T-helper 2 cell (primary cell): ENCODE results near the gene ASAP2.
"Not testable (repeated sequence)": the region's sequence is repeated elsewhere in the genome, so short reads cannot be mapped to it uniquely, and the experiment has no call there.

ENCODE experiments used
- DNase-seq, 5 experiments: peaks; one replicate each; pipeline versions ENCODE4 v3.0.0 to v3.0.0-alpha.2; 2012 to 2022

The ASAP2 gene

DNA sequence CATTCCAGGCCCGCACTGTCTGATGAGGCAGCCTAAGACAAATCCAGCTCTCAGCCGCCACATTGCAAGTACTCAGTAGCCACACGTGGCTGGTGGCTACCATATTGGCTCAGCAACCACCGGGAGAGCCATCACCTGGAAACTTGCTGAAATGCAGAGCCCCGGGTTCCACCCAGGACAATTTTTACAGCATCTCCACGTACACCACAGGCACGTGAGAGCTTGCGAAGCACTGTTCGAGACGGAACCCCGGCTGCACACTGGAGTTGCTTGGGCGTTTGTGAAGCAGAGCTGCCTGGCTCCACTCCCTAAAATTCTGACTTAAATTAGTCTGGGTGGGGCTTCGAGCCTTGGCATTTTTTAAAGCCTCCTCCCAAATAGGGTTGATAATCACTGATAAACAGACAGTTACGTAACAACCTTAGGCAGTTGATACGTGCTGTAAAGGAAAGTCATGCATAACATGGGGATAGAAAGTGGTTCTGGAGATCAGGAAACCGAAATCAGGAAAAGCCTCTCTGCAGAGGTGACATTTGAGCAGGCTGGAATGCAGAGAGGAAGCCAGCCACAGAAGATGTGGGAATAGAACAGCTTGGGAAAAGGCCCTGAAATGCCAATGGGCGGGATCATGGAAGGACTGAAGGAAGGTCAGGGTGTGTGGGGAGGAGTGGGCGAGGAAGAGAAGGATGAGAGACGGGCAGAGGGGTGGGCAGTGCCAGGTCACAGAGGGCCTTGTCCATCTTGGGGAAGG lies 6.2 kb downstream of the ASAP2 start:
- DNase-seq, result no peak

DNA sequence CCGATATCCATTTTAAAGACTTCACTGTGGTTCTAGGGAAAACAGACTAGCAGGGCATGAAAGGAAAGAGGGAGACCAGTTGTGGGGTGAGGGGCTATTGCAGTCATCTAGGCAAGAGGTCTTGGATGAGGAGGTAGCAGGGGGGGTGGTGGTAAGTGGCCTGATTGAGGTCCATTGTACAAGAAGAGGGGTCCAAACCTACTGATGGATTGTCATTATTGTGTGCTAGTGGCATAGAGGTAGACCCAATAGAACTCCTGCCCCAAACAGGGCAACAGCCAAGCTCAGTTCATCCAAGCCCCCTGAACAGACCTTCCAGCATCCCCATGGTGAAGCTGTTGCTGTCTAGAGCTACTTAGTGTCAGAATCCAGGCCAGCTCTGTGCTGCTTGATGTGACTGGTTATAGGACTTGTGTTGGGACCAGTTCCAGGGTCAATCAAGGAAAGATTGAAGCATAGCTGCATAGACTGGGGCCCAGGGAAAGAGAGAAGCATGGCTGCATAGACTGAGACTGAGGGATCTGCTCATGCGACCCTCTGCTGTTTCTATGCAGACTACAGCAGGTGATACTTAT lies 7.0 kb downstream of the ASAP2 start:
- no peak for DNase-seq

DNA sequence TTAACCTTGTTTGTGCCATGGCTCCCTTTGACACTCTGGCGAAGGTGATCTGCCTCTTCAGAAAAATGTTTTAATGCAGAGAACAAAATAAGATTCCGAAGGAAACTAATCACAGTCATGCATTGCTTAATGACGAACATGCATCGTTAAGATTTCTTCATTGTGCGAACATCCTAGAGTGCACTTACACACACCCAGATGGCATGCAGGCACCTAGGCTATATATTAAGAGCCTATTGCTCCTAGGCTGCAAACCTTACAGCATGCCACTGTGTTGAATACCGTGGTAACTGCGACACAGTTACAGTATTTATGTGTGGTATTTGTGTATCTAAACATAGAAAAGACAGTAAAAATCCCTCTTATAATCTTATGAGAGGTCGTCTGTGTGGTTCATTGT lies 8.3 kb downstream of the ASAP2 start:
- no peak for DNase-seq

DNA sequence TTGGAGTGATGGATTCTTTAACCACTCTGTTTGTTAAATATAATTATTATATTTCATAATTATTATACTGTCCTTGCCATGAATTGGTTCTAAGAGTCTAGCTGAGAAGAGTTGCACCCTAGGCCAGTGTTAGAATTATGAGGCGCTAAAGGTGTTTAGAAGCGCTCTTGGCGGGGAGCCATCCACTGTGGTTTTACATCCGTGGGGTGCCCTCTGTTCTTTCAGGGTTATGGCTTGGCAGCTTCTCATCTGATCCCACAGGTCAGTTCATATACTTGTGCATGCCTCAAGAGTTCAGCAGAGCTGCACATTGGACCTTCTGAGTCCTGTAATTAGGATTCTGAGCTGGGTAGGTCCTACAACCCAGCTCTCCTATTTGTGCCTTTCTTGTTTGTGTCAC lies 9.1 kb downstream of the ASAP2 start:
- no peak for DNase-seq

DNA sequence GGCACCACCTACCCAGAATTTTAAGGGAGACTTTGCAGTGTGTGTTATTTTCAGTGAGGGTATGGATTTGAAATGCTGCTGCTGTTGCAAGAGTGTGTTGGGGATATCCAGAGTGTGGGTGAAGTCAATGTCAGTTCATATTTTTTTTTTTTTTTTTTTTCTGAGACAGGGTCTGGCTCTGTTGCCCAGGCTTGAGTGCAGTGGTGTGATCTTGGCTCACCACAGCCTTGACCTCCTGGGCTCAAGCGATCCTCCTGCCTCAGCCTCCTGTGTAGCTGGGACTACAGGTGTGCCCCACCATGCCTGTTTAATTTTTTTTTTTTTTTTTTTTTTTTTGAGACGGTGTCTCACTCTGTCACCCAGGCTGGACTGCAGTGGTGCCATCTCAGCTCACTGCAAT lies 9.5 kb downstream of the ASAP2 start:
- not testable (repeated sequence) for DNase-seq

DNA sequence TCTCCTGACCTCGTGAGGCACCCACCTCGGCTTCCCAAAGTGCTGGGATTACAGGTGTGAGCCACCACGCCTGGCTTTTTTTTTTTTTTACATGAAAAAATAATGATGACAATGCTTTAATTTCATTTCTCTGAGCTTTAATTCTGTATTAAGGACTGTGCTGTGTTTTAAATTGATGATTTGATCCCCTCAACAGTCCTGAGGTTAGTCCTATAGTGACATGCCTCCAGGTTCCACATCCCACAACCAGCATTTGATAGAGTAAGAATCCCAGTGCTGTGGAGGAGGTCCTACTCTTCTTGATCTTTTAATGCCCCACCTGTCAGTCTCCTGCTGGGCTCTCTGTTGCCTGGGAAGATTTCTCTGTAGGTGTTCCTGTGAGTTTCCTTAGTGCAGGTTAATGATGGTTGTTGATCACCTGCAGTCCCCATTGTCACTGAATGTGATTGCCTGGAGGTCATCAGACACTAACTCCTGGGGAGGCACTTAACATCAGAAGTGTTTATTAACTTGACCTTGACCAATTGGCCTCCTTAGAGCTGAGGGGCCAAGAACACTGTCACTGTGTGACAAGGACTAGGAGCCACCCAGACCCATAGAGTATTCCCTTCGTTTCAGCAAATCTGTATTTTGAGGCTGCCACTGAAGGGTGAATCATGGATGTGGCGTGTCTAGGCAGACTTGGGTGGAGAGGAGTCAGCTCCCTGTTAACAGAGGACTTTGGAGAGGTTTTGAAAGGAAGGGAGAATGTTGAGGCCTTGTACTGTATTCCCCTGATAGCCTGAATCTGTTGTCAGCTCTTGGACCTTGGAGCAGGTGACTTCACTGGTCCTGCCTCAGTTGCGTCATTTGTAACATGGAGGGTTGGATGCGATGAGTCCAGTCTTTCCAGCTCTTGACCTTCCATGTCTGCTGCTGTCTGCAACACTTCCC lies 11.5 kb downstream of the ASAP2 start:
- DNase-seq, result no peak

DNA sequence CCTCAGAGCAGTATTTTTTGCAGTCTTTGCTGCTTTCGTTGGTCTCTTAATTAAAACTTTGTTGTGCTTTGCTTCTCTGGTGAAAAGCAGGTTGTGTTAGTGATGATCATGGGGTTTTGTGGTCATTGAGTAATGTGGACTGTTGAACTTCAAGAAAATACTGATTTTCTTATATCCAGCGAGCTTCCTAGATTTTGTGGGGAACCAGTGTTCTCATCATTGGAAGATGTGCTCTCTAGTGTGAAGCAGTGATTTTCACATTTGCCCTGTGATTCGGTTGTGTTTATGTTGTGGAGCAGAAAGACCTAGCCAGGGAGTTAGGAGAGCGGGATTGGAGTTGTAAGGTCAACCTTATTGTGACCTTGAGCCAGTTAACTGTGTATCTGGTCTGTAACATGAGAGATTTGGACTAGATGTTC lies 12.4 kb downstream of the ASAP2 start:
- no peak for DNase-seq

DNA sequence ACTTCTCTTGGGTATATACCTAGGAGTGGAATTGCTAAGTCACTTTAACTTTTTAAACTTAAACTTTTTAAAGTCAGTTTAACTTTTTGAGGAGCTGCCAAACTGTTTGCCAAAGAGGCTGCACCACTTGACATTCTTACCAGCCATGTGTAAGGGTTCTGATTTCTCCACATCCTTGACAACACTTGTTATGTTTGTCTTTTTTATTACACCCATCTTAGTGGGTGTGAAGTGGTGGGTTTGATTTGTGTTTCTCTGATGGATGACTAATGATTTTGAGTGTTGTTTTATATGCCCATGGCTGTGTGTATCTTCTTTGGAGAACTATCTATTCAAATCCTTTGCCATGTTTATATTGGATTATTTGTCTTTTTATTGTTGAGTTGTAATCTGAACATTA lies 13.6 kb downstream of the ASAP2 start:
- no peak for DNase-seq

DNA sequence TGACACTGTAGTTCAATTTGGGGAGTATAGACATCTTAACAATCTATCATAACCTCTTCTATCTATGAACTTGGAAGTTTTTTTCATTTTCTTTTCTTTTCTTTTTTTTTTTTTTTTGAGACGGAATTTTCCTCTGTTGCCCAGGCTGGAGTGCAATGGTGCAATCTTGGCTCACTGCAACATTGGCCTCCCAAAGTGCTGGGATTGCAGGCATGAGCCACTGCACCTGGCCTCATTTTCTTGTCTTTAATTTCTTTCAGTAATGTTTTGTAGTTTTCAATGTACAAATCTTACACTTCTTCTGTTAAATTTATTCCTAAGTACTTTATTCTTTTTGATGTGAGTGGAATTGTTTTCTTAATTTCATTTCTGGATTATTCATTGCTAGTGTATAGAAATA lies 14.6 kb downstream of the ASAP2 start:
- DNase-seq, result no peak

DNA sequence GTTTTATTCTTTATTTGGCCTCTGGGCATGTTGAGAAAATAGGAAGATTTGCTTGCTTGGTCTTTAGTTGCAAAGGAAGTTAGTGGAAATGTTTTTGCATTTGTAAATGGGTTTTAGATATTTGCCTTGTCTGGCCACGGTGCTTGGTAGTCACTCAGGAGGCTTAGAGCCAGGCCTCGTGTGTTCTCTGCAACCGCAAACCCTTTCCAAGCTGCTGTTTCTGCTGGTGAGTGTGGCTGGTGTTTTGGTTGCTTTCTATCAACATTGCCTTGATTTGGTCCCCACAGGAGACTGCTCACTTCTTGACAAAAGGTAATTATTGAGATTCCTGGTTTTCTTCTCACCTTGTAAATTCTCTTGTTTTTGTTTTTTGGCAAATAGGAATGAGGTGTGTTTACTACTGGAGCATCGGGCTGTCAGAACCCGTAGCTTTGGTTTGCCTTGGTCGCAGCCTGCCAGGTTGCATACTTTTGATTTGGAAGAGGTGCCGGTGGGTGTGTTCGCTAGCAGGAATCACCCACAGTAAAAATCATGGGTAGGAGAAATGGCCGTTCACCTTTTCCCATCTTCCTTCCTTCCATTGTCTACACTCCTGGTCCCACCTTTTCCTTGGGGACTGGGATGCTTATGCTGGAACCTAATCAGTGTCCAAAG lies 15.8 kb downstream of the ASAP2 start:
- DNase-seq, result no peak

DNA sequence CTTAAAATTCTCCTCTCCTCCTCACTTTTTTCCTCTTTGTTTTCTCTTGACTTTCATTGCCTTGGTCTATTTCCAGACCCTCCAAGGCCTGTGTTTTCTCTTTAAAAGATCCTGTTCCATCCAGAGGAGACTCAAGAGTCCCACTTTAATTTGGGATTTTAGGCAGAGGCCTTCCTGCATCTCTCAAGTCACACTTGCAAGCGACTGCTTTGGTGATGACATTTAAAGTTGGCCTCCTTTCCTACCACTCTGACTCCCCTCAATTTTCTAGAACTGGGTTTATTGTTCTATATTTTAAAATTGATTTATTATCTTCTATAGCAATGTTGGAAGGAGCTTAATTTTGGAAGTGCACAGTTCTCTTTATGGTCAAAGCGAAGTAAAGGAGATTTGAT lies 16.3 kb downstream of the ASAP2 start:
- DNase-seq, result no peak

DNA sequence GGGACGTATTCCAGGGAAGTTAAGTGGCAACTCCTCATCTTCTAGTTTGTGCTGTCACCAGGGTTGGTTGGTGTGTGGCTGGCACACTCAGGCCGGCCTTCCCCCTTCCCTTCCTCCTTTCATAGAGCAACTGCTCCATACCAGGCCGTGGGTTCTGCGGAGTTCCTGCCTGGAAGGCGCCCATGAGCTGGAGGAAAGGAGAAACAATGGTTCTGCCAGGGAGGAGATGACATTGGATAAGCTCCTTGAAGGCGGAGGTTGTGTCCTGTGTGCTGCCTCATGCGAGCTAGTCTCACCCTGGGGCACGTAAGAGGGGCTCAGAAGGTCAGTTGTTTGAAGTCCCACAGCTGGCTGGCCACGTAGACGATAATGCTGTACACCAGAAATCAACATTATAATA lies 19.2 kb downstream of the ASAP2 start:
- no peak for DNase-seq

DNA sequence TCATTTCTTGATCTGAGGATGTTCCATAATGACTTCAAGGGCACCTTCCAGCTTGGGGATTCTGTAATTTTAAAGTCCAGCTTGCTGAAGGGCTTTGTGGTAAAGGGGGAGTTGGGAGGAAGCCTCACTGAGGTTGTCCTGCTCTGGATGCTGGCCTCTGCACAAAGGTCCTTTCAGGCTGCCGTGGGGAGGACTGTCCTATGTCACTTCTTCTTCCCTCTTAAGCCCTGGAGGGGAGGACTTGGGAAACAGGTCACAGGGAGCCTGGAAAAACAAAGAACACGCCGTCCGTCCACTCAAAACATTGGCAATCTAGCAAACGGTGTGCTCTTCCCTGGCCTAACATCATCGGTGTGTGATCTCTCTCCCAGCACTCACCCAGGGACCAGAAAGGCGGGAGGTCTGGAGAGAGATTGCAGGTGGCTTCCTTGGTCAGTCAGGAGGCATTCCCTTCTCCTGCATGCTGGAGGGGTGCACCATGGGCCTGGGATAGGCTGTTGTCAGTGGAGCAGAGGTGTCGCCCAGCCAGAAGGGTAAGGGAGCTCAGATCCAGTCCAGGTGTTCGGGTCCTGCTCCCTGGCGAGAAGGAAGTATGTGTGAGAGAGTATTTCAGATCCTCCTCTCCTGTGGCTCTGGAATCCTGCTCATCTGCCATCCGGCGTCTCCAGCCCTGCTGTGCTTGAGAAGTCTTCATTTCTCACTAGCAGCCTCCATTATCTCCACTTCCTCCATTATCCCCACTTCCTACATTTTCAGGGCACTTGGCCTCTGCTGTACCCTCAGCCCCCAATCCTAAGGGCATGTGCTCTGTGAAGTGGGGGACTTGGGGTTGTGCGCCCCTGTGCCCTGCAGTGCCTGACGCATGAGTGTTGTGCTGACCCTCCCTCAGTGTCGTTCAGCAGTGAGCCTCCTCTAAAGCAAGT lies 20.1 kb downstream of the ASAP2 start:
- no peak for DNase-seq

DNA sequence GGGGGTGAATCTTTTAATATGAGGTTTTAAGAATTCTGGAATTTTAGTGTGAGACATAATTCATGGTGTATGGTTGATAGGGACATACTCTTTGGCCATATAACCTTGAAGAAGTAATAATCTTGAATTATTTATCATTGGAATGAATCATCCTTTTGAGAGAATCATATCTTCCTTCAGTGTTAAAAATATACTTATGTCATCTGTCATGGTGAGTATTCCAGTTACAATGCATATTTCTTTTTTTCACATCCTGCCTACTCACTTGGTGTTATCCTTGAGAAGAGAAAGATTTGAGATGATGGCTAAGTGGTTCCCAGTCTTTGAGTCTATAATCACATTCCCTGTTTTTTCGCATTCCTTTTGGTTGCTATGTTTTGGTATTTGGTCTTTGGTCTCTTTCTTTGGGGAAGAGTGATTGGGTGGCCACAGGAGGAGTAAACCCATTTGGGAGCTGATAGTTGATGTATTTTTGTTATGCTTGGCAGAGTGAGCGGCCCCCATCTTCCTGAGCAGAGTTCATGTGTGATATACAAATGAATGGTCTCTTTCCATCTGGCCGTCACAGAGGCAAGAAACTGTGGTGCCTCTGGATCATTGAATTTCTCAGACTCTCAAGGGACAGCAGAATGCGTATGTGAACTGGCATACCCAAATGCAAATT lies 21.6 kb downstream of the ASAP2 start:
- no peak for DNase-seq

DNA sequence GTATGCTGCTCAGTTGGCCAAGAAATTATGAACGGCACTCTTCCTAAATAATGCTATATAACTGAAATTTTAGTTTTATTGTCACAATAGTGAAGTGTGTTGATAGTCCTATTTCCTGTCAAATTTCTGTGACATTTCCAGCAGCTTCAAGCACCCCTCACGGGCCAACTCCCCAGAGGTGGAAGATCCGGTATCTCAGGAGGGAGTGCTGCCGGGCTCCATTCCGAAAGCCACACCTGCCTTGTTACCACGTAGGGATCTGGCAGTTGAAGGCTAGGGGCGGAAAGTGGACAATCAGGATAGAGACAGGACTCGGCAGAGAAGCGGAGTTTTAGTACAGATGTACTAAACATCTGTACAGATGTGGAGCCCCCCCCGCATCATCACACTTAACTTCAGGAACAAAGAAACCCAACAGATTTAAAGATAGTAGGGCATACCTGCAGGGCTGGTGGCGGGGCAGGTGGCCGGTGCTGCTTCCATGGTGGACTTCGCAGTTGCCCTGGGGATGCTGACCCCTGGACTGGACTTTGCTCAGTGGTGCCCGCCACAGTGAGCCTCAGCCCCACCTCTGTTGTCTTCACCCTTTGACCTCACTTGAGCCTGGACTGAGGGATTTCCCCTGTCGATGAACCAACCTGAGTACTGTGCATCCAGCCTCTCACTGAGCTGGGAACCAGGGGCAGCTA lies 22.3 kb downstream of the ASAP2 start:
- DNase-seq, result no peak

DNA sequence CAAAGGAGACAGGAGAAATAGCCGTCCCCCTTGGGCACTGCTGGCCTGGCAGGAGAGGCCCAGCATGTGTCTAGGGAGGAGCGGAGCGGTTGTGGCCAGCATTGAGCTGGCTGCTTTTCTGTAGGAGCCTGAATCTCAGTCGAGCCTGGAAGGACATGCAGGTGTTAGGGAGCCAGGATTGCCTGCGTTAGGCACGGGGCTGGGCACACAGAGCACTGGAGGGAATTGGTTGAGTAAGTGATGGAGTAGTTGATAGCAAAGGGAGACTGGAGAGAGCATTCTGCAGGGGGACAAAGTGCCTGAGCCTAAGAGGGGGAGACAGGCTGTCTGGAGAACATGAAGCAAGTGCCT lies 22.8 kb downstream of the ASAP2 start:
- no peak for DNase-seq

DNA sequence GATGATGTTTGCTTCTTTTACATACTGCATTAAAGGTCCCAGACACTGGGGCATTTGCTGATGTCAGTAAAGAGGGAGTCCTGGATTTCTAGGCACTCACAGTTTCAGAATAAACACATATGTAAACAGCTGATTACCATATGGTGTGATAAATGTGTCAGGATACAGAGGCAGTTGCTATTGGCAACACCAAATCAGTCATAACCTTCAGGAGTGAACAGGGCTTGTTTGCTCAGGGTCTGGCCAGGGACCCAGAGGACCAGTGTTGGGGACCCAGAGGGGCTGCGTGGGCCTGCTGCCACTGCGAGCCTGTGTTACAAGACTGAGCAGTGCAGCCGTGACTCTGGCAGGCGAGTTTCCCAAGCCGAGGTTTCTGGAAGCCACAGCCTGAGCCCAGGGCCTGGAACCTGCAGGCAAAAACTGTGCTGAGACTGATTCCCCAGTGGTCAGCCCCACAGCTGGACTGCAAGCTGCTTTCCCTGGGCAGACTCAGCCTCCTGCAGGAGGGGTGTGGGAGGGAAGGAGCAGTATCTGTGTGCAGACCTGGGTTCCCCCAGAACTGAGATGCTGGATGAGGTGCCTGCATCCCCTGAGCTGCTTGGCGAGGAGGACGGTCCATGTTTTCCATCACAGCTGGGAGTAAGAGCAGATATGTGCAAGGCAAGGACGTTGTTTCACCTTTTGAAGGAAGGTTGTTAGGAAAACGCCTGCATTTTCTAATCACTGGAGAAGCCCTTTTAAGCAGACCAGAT lies 23.6 kb downstream of the ASAP2 start:
- no peak for DNase-seq

DNA sequence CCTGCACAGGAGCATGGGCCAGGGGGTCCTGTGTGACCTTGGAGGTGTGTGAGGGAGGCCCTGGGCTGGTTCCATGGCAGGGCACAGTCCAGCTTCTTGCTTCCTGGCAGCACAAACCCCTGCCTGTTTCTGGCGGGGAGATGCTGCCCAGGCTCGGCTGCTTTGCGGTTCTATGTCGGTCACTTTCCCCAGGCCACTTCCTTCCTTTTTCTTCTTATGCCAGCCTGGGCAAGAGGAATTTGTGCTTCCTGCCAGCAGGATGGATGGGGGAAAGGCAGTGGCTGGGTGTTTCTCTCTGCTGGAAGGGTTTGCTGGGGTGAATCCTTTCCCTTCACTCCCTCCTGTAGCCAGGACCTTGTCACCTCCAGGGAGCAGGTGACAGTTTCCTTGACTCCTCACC lies 24.3 kb downstream of the ASAP2 start:
- DNase-seq, result no peak

DNA sequence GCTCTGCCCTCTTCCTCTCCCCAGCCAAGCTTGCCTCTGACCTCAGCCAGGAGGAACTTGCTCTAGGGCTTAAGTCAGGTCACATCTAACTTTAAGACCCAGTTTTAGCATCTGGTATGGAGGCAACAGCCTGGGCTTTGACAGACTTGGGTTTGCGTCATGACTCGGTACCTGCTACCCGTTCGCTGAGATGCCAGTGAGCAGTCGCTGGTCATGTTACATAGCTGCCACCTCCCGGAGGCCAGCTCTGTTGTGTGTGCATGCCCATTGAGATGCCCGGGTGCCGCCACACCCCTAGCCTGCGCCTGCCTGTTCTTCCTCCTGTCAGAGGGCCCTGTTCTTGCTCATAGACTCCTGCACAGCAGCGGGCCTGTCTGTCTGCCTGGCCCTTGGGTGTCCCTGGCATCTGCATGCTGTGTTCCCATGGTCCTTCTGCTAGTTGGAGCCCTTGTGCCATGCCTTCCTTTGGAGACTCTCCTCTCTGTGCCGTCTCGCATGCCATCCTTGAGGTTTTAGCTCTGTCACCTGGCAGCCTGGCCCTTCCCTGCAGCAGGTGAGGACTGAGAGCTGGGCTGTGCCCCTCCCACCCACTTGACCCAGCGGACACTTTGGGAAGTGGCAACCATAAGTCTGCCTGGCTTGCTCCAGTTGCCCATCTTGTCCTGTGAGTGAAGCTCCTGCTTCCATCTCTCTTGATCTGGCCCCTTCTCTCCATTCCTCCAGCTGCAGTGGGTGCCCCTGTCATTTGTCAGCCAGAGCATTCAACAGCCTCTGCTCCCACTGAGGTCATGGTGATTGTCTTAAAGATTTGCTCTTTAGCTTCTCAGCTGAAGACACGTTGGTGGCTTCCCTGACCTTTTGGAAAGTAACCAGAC lies 24.9 kb downstream of the ASAP2 start:
- DNase-seq, result no peak
